MM.1S (cell line): Measurements from ENCODE around the gene STK4.
A peak's percentile ranks its signal among the peaks of the same experiment; 100 is the strongest.

Source experiments
- DNase-seq: peaks from one replicate; pipeline ENCODE4 v3.0.0-alpha.2; 2015
- H2AFZ ChIP-seq: fragments of 300-600 bp; sonication (generic); 2 replicates; pipeline ENCODE4 v1.6.0; 2016; ENCODE audit warnings: antibody characterized with exemption, low read length
- H3F3A ChIP-seq: fragments of 300-600 bp; sonication (generic); 2 replicates; pipeline ENCODE4 v1.6.1; 2016; ENCODE audit warnings: mild to moderate bottlenecking, antibody characterized with exemption, low read length, moderate library complexity, mixed read lengths; ENCODE audit not compliant: insufficient read depth
- H3K27ac ChIP-seq: fragments of 300-600 bp; sonication (generic); 2 replicates; pipeline ENCODE4 v1.5.1; 2016; ENCODE audit warnings: mild to moderate bottlenecking, low read length
- H3K27me3 ChIP-seq: fragments of 300-600 bp; sonication (generic); replicated peaks from 2 replicates; pipeline ENCODE4 v1.6.0; 2016; ENCODE audit warnings: low read length; ENCODE audit not compliant: insufficient read depth
- H3K36me3 ChIP-seq: fragments of 300-600 bp; sonication (generic); replicated peaks from 2 replicates; pipeline ENCODE4 v1.6.1; 2016; ENCODE audit warnings: mild to moderate bottlenecking, low read length, mixed read lengths; ENCODE audit not compliant: insufficient read depth
- H3K4me1 ChIP-seq: fragments of 300-600 bp; sonication (generic); 2 replicates; pipeline ENCODE4 v1.6.1; 2016; ENCODE audit warnings: low read length, mixed read lengths
- H3K4me2 ChIP-seq: fragments of 300-600 bp; sonication (generic); 2 replicates; pipeline ENCODE4 v1.6.0; 2016; ENCODE audit warnings: low read depth, low read length
- H3K4me3 ChIP-seq: fragments of 300-600 bp; sonication (generic); 2 replicates; pipeline ENCODE4 v1.5.1; 2016; ENCODE audit warnings: low read length, mixed read lengths
- H3K79me2 ChIP-seq: fragments of 300-600 bp; sonication (generic); 2 replicates; pipeline ENCODE4 v1.6.1; 2016; ENCODE audit warnings: mixed run types, low read length, mixed read lengths
- H3K9ac ChIP-seq: fragments of 300-600 bp; sonication (generic); 2 replicates; pipeline ENCODE4 v1.6.1; 2016; ENCODE audit warnings: low read length, mixed read lengths
- H3K9me2 ChIP-seq: fragments of 300-600 bp; sonication (generic); replicated peaks from 2 replicates; pipeline ENCODE4 v1.6.1; 2016; ENCODE audit warnings: mild to moderate bottlenecking, low read length, mixed read lengths; ENCODE audit not compliant: insufficient read depth
- H3K9me3 ChIP-seq: fragments of 300-600 bp; sonication (generic); replicated peaks from 2 replicates; pipeline ENCODE4 v1.6.1; 2016; ENCODE audit warnings: mild to moderate bottlenecking, low read length, mixed read lengths; ENCODE audit not compliant: insufficient read depth
- H4K20me1 ChIP-seq: fragments of 300-600 bp; sonication (generic); 2 replicates; pipeline ENCODE4 v1.6.1; 2016; ENCODE audit warnings: mild to moderate bottlenecking, low read length, moderate library complexity, mixed read lengths; ENCODE audit not compliant: insufficient read depth
- EZH2 ChIP-seq: fragments of 300-600 bp; sonication (generic); optimal IDR thresholded peaks from 2 replicates; pipeline ENCODE3; 2017; ENCODE audit warnings: low read depth, mild to moderate bottlenecking, antibody characterized with exemption, low read length, mixed read lengths
- EZH2phosphoT487 ChIP-seq: fragments of 300-600 bp; sonication (generic); IDR thresholded peaks from 2 replicates; pipeline ENCODE4 v1.6.1; 2018; ENCODE audit warnings: antibody characterized with exemption, low read length
- TF ChIP-seq, protein P1 (sequence below): fragments of 300-600 bp; sonication (generic); IDR thresholded peaks from 2 replicates; pipeline ENCODE4 v1.5.1; 2016; ENCODE audit warnings: antibody characterized with exemption, low read length, mixed read lengths

Gene STK4

DNA sequence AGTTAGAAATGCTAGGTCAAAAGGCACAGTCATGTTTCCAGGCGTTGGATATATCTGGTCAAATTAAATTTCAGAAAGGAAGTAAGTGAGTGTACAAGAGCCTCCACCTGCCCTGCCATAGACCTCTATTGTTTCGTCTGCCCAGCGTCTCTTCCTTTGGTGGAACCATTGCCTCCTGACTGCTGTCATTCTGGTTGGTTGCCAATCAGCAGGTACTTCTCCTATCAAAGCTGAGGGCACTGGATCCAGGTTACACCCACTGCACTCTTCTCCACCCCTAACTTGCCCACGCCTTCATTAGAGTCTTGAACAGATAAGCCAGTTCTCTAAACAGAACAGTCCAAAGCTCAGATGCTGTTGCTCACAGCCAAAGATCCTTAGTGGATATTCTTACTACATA is 151.3 kb downstream of the STK4 start:
- Histone ChIP-seq H3K4me2 (0 out of 2 replicates have a peak overlapping the region, but pooled peaks have one; percentile 3), H3K79me2 (no peaks in the 10 kb centered on the region), H3K27me3 (no peaks in the 10 kb centered on the region; the same call in 1 of the 2 replicates), H3K9me3 (no peaks in the 10 kb centered on the region), H3F3A (no peaks in the 10 kb centered on the region), H4K20me1 (no peaks in the 10 kb centered on the region), H2AFZ (peak overlapping the region; percentile 21; the same call in 1 of the 2 replicates), H3K4me3 (no peak overlapping the region), H3K9ac (no peak overlapping the region), H3K4me1 (no peaks in the 10 kb centered on the region), H3K36me3 (no peaks in the 10 kb centered on the region), H3K27ac (no peak overlapping the region), H3K9me2 (no peaks in the 10 kb centered on the region)
- TF ChIP-seq EZH2phosphoT487 (no peak), EZH2 (no peak)
- TF ChIP-seq, protein P1, sequence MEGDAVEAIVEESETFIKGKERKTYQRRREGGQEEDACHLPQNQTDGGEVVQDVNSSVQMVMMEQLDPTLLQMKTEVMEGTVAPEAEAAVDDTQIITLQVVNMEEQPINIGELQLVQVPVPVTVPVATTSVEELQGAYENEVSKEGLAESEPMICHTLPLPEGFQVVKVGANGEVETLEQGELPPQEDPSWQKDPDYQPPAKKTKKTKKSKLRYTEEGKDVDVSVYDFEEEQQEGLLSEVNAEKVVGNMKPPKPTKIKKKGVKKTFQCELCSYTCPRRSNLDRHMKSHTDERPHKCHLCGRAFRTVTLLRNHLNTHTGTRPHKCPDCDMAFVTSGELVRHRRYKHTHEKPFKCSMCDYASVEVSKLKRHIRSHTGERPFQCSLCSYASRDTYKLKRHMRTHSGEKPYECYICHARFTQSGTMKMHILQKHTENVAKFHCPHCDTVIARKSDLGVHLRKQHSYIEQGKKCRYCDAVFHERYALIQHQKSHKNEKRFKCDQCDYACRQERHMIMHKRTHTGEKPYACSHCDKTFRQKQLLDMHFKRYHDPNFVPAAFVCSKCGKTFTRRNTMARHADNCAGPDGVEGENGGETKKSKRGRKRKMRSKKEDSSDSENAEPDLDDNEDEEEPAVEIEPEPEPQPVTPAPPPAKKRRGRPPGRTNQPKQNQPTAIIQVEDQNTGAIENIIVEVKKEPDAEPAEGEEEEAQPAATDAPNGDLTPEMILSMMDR = no peak
- DNase-seq = peak; percentile 62

DNA sequence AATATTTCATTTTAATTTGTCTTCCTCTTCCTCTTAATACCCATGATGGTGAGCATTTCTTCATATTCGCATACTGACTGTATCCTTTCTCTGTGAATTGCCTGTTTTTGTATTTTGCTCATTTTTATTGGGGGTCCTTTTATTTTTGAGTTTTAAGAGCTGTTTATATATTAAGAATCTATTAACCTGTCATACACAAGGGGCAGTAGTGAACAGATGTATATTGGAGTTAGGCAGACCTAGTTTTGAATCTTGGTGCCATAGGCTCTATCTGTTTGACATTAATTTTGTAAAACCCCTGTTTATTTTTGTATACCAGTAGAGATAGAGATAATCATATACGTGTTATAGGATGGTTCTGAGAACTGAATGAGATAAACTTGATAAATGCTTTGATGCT is 151.7 kb downstream of the STK4 start:
- H3K4me2 ChIP-seq = 0 out of 2 replicates have a peak overlapping the region, but pooled peaks have one; percentile 3
- no peaks in the 10 kb centered on the region for H3K9me2 ChIP-seq
- H3K27me3 ChIP-seq = no peaks in the 10 kb centered on the region; the same call in 1 of the 2 replicates
- no peak for DNase-seq
- TF ChIP-seq EZH2 (no peak), EZH2phosphoT487 (no peak)
- TF ChIP-seq, protein P1 = peak; percentile 21
- no peaks in the 10 kb centered on the region for H3F3A ChIP-seq
- no peak overlapping the region for H3K4me3 ChIP-seq
- no peaks in the 10 kb centered on the region for H3K36me3 ChIP-seq
- no peak overlapping the region for H3K27ac ChIP-seq
- no peaks in the 10 kb centered on the region for H3K9me3 ChIP-seq
- no peak overlapping the region for H2AFZ ChIP-seq
- no peaks in the 10 kb centered on the region for H3K79me2 ChIP-seq
- H3K9ac ChIP-seq = no peak overlapping the region
- H4K20me1 ChIP-seq = no peaks in the 10 kb centered on the region
- no peaks in the 10 kb centered on the region for H3K4me1 ChIP-seq

DNA sequence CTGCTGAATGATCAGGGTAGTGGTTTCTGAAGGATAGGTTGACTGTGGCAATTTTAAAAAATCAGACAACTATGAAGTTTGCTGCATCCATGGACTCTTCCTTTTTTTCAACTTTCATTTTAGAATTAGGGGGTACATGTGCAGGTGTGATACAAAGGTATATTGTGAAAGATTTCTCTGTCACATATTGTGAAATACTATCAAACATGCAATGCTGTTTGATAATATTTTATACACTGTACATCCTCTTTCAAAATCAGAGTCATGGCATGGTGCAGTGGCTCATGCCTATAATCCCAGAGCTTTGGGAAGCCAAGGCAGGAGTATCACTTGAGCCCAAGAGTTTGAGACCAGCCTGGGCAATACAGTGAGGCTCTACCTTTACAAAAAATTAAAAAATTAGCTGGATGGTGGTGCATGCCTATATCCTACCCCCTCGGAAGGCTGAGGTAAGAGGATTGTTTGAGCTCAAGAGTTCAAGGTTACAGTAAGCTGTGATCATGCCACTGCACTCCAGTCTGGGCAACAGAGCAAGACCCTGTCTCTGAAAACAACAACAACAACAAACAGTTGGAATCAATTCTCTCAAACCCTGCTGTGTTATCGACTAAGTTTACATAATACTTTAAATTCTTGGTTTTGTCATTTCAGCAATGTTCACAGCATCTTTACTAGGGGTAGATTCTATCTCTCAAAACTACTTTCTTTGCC is 153.4 kb downstream of the STK4 start:
- no peaks in the 10 kb centered on the region for H3K36me3 ChIP-seq
- no peak overlapping the region for H3K4me3 ChIP-seq
- no peaks in the 10 kb centered on the region for H3K9me3 ChIP-seq
- no peak for DNase-seq
- H3K9ac ChIP-seq = no peak overlapping the region
- H3K9me2 ChIP-seq = no peaks in the 10 kb centered on the region
- TF ChIP-seq, protein P1 = no peak
- TF ChIP-seq EZH2phosphoT487 (no peak), EZH2 (no peak)
- H3F3A ChIP-seq = no peaks in the 10 kb centered on the region
- no peak overlapping the region for H3K4me2 ChIP-seq
- H4K20me1 ChIP-seq = no peaks in the 10 kb centered on the region
- no peaks in the 10 kb centered on the region for H3K79me2 ChIP-seq
- no peaks in the 10 kb centered on the region for H3K4me1 ChIP-seq
- no peak overlapping the region for H3K27ac ChIP-seq
- no peaks in the 10 kb centered on the region; the same call in 1 of the 2 replicates for H3K27me3 ChIP-seq
- no peak overlapping the region for H2AFZ ChIP-seq
